ENCODE measurements around the gene AKAP12.

AKAP12 gene

DNA sequence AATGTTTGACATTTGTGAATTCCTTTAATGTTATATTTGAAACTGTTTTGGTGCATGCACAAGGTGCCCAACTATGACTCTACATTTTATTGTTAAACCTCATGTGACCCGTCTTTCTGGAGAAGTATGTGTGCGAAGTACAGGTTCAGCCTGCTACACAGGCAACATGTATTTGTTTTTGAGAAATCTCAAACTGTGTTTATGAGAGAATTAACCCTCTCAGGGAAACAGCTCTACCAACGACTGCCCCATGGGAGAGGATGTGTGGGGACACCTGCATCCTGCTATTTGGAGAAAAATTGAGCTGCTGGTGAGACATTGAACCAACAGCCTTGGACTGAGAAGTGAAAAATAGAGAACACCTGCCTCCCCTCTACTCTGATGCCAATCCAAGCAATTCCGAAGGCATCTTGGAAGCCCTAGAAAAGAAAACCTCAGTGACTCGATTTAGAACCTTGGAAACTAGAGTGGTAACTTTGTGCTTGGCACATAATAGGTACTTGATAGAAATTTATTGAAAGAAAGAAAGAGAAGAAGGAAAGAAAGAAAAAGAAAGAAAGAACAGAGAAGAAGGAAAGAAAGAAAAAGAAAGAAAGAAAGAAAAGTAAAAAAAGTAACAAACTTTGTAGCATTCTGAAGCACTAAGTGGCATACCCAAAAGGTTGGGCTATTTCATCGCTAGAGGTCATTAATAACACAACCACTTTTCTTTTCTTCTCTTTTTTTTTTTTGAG, 2.9 kb upstream of the AKAP12 start:
- DNase-seq, result no peak

DNA sequence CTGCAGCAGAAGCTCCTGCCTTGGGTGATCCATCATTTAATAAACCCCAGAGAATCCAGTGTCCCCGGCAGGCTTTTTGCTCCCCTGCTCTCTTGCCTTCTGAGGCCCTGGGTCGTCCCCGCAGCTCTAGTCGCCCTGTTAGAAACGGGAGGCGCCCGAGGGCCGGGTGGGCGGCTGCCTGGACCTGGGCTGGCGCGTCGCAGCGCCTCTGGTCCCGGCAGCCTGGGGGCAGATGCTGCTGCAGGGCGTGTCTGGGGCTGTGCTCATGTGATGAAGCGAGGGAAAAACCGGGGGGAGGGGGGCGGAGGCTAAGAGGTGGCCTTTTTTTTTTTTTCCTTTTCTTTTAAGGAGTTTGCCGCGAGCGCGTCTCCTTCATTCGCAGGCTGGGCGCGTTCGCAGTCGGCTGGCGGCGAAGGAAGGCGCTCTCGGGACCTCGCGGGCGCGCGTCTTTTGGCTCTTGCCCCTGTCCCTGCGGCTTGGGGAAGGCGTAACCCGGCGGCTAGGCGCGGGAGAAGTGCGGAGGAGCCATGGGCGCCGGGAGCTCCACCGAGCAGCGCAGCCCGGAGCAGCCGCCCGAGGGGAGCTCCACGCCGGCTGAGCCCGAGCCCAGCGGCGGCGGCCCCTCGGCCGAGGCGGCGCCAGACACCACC, 394 bp downstream of the AKAP12 start:
- DNase-seq, result peak; percentile 50

DNA sequence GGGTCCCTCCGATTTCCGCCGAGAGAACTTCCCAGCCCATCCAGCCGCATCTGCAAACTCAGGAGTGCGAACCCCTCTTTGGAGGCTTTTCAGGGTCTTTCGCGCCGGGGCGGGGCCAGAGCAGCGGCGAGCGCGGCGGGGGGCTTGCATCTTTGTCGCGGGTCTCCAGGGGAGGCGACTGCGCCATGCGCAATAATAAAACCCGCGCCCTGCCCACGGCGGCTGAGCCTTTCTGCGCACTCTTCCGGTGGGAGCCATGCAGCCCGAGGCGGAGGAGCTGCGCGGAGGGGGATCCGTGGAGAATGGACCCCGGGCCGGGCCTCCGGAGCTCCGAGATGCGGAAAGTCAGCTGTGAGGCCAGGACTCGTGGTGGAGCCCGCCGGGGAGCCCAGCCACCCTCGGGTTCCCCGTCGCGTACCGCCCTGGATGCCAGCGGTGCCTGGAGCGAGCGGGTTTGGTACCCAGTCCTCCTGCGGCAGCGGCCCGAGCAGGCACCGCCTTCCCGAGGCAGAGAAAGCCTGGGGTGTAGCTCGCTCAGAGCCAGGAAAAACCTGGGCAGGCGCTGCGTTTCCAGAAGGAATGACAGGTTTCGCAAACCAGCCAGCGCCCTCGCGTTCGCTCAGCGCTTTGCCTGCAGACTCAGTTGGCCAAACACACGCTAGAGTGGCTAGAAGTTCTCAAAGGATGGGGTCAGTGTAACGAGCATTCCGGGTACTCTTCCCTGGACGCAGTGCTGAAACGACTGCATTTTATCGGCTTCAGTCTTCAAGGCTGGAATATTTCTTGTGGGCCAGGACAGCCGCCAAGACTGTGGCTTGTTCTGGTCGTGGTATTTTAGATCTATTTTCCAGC, 1.2 kb downstream of the AKAP12 start:
- DNase-seq, result peak; percentile 13

DNA sequence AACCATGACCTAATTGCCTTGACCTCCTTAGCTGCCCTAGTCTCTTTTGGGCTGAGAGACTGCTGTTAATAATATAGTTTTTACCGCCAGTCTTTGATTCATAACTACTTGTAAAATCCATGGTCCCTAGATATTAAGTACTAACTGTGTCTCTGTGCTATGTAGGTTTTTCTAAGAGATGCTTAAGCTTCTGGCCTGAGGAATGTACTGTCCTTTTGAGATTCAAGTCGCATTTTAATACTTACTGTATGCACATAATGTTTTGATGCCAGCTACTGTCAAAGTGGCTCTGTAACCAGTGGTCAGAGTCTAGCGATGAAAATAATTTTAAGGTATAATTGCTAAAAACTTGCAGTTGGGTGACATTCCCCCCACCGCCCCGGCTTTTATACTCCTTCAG, 2.1 kb downstream of the AKAP12 start:
- DNase-seq, result no peak

DNA sequence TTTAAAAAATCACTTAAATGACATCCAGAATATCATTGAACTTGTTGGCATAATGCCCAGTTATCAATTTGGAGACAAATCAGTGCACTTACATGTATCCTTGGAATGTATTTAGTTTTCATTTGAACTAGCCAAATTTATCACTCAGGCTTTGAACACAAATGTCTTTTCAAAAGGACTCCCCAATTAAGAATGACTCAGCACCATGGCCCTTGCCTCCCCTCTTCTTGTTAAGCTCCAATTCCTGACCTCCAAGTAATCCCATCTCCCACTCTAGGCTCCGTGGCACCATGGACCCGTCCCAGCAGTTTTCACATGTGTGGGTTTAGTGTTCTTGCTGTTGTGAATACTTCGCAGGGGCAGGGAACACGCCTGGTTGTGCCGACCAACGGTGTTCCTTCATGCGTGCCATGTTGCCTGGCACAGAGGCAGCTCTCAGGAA, 2.7 kb downstream of the AKAP12 start:
- no peak for DNase-seq

DNA sequence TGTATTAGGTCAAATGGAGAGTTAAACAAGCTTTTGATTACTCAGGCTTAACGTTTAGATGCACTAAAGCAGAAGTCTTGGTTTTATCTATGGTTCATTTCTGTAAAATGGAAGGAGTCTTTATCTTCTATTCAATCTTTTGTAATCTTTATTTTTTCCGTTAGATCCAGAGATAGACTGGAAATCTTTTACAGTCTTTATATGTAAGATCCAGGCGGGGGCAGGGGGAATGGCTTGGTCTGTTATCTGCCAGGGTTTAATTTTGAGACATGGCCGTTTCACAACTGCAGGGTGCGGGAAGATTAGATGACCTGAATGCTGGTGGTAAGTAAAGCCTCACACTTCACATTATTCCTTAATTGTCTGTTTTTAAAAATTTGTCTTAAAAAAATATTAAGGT, 3.7 kb downstream of the AKAP12 start:
- no peak for DNase-seq

DNA sequence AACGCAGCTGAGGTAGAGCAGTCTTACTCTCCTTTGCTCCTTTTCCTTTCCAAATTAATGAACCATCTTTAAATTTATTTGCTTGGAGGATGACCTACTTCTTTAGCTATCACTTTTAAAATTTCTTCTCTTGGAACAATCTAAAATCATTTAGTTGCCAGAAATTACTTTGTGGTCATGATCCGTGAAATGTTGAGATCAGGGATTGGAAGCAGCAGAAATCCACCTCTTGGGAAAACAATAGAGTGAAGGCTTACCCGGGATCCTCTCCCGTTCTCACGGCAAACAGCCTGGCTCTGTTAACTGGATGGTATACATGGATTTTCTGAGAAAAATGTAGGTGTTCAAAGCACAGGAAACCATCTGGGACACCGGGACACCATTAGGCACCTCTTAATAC, 7.7 kb downstream of the AKAP12 start:
- no peak for DNase-seq

DNA sequence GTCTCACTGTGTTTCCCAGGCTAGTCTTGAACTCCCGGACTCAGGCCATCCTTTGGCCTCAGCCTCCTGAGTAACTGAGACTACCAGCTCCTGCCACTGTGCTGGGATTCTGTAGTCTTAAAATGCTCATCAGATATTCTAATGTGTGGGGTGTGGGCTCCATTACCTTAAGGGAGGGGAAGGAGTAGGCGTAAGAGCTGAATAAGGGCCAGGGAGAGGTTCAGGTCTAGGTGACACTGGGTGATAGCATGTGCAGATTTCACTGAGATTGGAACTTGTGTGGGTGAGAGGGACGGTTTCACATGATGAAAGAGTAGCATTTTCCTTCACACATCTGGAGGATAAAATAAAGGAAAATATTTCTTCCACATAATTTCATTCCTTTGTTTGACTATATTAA, 8.5 kb downstream of the AKAP12 start:
- no peak for DNase-seq

DNA sequence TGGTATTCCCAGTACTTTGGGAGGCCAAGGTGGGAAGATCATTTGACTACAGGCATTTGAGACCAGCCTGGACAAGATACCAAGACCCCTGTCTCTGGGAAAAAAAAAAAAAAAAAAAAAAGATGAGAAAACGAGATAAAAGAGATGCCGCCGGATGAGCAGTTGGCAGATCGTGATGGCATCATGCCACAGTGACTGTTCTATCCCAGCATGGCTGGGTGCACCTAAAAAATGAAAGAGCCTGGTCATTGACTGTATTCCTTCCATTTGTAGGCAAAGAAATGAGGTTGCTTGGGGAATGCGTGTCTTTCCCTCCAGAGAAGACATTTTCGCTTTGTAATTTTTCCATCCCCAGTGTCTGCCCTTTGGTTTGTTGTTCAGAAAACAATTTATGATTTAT, 12.9 kb downstream of the AKAP12 start:
- no peak for DNase-seq

DNA sequence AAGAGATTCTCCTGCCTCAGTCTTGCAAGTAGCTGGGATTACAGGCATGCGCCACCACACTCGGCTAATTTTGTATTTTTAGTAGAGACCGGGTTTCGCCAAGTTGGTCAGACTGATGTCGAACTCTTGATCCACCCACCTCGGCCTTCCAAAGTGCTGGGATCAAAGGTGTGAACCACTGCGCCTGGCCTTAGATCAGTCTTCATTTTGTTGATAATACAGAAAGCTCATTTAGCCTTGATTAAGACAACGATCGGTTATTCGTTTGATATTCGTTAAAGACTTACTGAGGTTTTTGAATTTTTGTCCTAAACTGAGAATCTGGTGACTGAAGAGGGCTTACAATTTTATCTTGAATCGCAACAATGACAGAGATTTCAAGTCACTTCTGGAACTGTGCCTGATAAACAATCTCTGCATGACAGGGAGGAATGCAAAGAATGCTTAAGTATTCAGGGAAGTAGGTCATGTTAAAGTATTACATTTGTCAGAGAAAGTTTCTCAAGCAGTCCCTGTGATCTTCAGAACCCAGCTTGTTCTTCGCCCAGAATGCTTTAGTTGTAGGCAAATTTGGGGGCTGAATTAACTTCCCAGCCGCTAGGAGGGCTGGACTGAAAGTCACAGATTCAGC, 14.8 kb downstream of the AKAP12 start:
- no peak for DNase-seq

DNA sequence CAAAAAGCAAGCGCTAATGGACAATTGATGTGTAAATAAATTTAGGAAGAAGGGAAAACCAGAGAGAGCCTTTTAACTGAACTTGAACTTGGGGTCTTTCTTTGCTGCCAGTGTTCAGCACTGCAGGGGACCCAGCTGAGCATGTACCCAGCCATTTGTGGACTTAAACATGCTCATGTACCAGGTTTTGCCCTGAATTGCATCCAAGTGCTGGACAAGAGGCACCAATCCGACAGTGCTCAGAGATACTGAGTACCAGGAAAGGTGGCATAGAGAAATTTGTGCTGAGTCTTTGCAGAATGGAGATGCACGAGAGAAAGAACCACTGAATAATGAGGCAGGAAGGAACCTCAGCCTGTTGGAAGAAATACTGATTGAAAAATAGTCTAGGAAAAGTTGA, 16.0 kb downstream of the AKAP12 start:
- DNase-seq, result no peak

DNA sequence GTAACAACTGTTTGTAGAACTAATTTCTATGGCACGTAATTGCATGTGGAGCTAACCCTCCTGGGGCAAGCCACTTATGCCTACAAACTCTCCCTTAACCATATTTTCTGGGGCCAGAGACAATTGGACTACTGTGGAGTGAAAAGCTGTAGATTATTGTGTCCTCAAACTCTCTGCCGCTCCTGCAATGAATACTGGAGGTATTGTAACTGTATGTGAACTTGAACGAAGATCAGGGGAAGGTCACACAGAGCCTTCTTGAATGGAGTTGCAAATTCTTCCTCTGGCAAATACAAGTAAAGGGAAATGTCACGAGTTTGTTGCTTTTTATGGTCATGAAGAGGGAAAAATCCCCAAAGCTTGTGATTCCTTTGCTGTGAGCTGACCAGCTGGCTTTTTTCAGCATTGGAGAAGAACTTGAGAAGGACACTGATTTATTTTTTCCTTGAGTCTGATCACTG, 18.2 kb downstream of the AKAP12 start:
- DNase-seq, result no peak

DNA sequence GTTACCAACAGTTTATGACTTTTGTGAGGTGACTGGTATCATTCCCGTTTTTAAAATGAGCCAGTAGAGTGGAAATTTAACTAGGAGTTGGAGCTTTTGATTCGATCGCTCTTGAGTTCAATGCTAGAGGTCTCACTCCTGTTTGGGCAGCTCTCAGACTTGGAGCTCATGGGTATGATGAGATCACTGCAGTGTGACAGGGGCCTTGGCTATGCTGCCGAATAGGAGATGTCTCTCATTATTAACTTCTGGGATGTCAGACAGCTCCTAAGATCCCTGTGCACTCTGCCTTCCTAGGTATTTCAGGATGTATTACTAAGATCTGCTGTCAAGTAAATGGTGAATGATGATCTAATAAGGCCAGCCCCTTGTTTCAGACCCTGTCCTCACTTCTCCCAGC, 20.4 kb downstream of the AKAP12 start:
- no peak for DNase-seq

DNA sequence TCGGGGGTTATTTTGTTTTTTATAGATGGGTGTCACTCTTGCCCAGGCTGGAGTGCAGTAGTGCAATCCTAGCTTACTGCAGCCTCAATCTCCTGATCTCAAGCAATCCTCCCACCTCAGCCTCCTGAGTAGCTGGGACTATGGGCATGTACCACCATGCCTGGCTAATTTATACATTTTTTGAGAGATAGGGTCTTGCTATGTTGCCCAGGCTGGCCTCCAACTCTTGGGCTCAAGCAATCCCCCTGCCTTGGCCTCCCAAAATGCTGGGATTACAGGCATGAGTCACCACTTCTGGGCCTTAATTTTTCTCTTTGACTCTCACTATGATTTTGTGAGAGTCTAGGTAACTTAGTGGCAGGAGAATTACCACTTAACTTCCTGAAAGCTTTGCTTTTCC, 23.3 kb downstream of the AKAP12 start:
- no peak for DNase-seq

DNA sequence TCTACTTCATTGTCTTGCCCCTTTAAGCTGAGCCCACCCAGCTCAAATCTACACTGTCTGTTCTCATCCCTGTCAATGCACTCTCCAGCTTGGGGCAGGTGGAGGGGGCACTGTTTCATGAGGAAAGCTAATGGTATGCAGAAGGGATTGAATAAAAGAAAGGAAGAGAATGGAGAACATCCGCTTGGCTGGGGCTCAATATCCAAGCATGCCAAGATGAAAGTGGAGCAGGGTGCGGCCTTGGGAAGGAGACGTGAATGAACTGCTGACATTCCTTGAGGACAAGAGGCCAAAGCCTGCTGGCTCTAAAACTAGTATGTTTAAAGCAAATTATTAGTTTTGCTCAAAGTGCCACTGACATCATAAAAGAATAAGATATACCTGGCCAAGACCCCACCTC, 24.2 kb downstream of the AKAP12 start:
- DNase-seq, result no peak

DNA sequence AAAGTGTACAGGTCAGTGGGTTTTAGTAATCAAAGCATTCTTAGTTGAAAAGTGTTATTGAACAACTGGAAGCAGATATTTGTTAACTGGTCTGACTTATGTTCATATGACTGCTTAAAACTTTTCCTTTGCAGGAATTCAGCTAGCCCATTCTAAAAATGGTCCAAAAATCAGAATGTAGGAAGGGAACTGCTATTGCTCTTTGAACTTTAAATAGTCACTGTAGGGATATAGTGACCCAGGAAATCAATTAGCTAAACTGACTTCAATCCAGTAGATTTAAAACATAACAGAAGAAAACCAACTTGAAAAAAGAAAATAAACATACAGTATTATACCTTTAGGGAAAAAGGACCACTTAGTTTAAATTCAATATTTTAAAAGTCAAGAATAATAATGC, 25.5 kb downstream of the AKAP12 start:
- no peak for DNase-seq

DNA sequence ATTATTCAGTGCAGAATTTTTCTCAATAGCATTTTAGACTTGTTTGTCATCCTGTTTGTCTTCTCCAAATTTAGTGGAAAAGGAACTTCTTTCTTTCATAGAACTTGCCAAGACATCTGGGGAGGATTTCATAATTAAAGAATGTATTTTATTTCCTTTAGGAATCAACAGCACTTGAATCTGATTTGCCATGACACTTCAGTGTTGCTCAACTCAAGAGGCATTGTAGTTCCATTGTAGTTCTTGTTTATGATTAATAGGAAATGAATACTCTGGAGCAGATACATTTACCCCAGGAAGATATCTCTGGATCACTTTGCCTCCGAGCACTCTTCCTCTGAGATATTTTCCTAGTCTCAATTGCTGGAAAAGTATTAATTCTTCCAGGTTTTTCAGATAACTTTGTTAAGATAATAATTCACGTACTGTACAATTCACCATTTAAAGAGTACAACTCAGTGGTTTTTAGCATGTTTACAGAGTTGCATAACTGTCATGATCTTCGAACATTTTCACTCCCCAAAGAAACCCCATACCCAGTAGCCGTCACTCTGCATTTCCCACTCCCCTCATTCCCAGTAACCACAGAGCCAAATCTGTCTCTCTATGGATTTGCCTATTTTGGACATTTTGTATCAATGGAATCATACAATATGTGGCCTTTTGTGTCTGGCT, 29.7 kb downstream of the AKAP12 start:
- DNase-seq, result no peak

DNA sequence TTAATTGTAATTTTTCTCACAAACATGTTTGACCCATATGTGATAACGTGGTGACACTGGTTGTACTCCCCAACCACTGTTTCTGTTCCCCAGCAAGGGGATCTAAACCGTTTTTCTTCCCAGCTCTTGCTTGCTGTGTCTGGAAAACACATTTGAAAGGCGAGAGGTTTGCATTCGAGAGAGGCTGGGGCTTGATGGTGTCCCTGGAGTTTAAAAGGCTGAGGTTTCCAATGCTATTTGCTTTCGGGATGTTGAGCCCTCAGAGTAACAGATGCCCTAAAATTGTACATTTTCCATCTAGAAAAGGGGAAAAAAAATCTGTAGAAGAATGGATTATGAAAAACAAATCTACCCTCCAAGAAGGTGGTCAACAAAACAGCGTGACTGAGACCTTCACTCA, 35.4 kb downstream of the AKAP12 start:
- DNase-seq, result no peak

DNA sequence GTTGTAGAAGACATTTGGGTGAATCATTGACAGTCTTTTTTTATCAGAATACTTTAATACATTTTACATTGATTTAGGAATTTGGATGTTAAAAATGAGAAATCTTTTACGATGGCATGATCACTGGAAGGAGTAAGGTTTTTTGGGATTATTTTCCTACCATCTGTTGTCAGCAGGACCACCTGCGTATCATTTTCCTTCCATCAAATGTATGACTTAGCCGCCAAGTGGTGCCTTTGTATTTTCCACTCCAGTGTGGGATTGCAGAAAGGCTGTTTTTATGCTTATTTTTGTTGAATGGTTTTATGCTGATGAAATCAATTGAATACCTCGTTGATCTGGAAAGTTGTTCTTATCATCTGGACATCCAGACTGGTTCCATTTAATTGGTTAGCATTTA, 35.8 kb downstream of the AKAP12 start:
- DNase-seq, result no peak

DNA sequence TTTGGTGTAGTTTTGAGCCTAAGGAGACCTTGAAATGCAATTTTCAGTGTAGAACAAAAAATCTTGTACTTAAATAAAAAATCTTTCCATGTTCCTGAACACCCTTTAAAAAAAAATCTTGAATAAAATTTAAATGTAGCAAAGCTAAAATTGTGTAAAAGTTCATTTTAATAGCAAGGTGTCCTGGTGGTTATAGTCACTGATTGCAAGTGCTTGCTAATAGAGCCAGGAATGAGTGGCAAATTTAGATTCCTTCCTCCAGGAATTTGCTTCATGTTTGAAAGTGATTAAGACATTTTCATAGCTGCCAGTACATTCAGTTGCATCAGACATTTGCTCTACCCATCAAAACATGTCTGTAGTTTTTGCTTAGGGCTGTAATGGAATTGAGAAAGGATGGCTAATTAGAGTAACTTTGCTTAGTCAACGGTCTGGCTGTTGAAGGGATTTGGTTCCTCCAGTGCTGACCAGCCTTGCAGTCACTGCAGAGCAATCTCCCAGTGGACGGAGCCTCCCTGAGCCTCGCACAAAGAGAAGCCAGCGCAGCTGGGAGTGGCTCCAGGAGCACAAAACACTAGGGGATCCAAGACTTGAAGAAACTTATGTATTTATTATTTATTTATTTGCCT, 36.5 kb downstream of the AKAP12 start:
- DNase-seq, result no peak

DNA sequence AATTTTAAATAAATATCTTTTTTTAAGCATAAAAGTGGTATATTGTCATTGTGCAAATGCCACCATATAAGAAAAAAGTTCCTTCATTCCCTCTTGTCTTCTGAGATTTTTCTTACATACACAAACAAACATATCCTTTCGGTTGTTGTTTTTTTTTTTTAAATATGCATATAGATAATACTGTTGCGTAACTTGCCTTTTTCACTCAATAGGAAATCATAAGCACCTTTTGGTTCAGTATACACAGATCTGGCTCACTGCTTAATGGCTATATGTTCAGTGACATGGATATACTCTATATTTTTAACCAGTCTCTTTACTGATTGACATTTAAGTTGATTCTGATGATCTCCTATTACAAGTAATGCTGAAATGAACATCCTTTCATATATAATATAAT, 40.1 kb downstream of the AKAP12 start:
- DNase-seq, result no peak

DNA sequence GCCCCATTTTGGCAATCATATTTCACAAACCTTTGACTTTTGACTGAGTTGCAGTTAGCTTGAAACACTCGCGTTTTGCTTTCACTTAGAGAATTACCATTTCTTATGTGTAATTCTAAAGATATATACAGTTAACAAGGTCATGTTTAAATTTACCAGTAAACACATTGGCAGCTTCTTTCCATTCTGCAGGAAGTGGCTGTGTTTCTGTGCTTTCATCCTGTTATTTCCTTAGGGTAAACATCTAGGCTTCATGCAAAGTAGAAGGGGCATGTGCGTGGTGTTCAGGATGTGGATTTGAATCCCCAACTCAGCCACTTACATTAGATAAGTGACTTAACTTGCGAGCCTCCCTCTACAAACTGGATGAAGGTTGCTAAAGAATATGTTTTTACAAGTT, 41.1 kb downstream of the AKAP12 start:
- no peak for DNase-seq
